MM.1S (cell line): Measurements from ENCODE around the gene MRRF.

Experiments
- DNase-seq: peaks from one replicate; pipeline ENCODE4 v3.0.0-alpha.2; 2015
- H2AFZ ChIP-seq: fragments of 300-600 bp; sonication (generic); 2 replicates; pipeline ENCODE4 v1.6.0; 2016; ENCODE audit warnings: antibody characterized with exemption, low read length
- H3F3A ChIP-seq: fragments of 300-600 bp; sonication (generic); 2 replicates; pipeline ENCODE4 v1.6.1; 2016; ENCODE audit warnings: mild to moderate bottlenecking, antibody characterized with exemption, low read length, moderate library complexity, mixed read lengths; ENCODE audit not compliant: insufficient read depth
- H3K27ac ChIP-seq: fragments of 300-600 bp; sonication (generic); 2 replicates; pipeline ENCODE4 v1.5.1; 2016; ENCODE audit warnings: mild to moderate bottlenecking, low read length
- H3K27me3 ChIP-seq: fragments of 300-600 bp; sonication (generic); replicated peaks from 2 replicates; pipeline ENCODE4 v1.6.0; 2016; ENCODE audit warnings: low read length; ENCODE audit not compliant: insufficient read depth
- H3K36me3 ChIP-seq: fragments of 300-600 bp; sonication (generic); replicated peaks from 2 replicates; pipeline ENCODE4 v1.6.1; 2016; ENCODE audit warnings: mild to moderate bottlenecking, low read length, mixed read lengths; ENCODE audit not compliant: insufficient read depth
- H3K4me1 ChIP-seq: fragments of 300-600 bp; sonication (generic); 2 replicates; pipeline ENCODE4 v1.6.1; 2016; ENCODE audit warnings: low read length, mixed read lengths
- H3K4me2 ChIP-seq: fragments of 300-600 bp; sonication (generic); 2 replicates; pipeline ENCODE4 v1.6.0; 2016; ENCODE audit warnings: low read depth, low read length
- H3K4me3 ChIP-seq: fragments of 300-600 bp; sonication (generic); 2 replicates; pipeline ENCODE4 v1.5.1; 2016; ENCODE audit warnings: low read length, mixed read lengths
- H3K79me2 ChIP-seq: fragments of 300-600 bp; sonication (generic); 2 replicates; pipeline ENCODE4 v1.6.1; 2016; ENCODE audit warnings: mixed run types, low read length, mixed read lengths
- H3K9ac ChIP-seq: fragments of 300-600 bp; sonication (generic); 2 replicates; pipeline ENCODE4 v1.6.1; 2016; ENCODE audit warnings: low read length, mixed read lengths
- H3K9me2 ChIP-seq: fragments of 300-600 bp; sonication (generic); replicated peaks from 2 replicates; pipeline ENCODE4 v1.6.1; 2016; ENCODE audit warnings: mild to moderate bottlenecking, low read length, mixed read lengths; ENCODE audit not compliant: insufficient read depth
- H3K9me3 ChIP-seq: fragments of 300-600 bp; sonication (generic); replicated peaks from 2 replicates; pipeline ENCODE4 v1.6.1; 2016; ENCODE audit warnings: mild to moderate bottlenecking, low read length, mixed read lengths; ENCODE audit not compliant: insufficient read depth
- H4K20me1 ChIP-seq: fragments of 300-600 bp; sonication (generic); 2 replicates; pipeline ENCODE4 v1.6.1; 2016; ENCODE audit warnings: mild to moderate bottlenecking, low read length, moderate library complexity, mixed read lengths; ENCODE audit not compliant: insufficient read depth
- CTCF ChIP-seq: fragments of 300-600 bp; sonication (generic); IDR thresholded peaks from 2 replicates; pipeline ENCODE4 v1.5.1; 2016; ENCODE audit warnings: antibody characterized with exemption, low read length, mixed read lengths
- EZH2 ChIP-seq: fragments of 300-600 bp; sonication (generic); optimal IDR thresholded peaks from 2 replicates; pipeline ENCODE3; 2017; ENCODE audit warnings: low read depth, mild to moderate bottlenecking, antibody characterized with exemption, low read length, mixed read lengths
- EZH2phosphoT487 ChIP-seq: fragments of 300-600 bp; sonication (generic); IDR thresholded peaks from 2 replicates; pipeline ENCODE4 v1.6.1; 2018; ENCODE audit warnings: antibody characterized with exemption, low read length

Gene MRRF

GRCh38 chr9:122368642-122369041 lies 104.0 kb downstream of the MRRF start:
- Histone ChIP-seq H3K9me2 (no peaks in the 10 kb centered on the region), H3K9ac (no peak overlapping the region), H3F3A (peaks cover 7% of the 10 kb centered on the region), H4K20me1 (no peaks in the 10 kb centered on the region), H3K79me2 (no peaks in the 10 kb centered on the region), H3K27me3 (peaks cover 6% of the 10 kb centered on the region), H3K36me3 (no peaks in the 10 kb centered on the region), H3K4me2 (no peak overlapping the region), H2AFZ (no peak overlapping the region), H3K4me3 (no peak overlapping the region), H3K4me1 (peaks cover 23% of the 10 kb centered on the region; the same call in 1 of the 2 replicates), H3K27ac (no peak overlapping the region), H3K9me3 (no peaks in the 10 kb centered on the region)
- TF ChIP-seq EZH2phosphoT487, result no peak
- no peak for TF ChIP-seq CTCF
- no peak for TF ChIP-seq EZH2
- DNase-seq, result no peak

GRCh38 chr9:122370303-122370702 lies 105.6 kb downstream of the MRRF start:
- Histone ChIP-seq H2AFZ (peak overlapping the region; percentile 75), H3K27ac (no peak overlapping the region), H4K20me1 (no peaks in the 10 kb centered on the region), H3F3A (peaks cover 7% of the 10 kb centered on the region), H3K9me2 (no peaks in the 10 kb centered on the region), H3K79me2 (no peaks in the 10 kb centered on the region), H3K4me1 (peaks cover 23% of the 10 kb centered on the region; the same call in 1 of the 2 replicates), H3K27me3 (peaks cover 6% of the 10 kb centered on the region), H3K36me3 (no peaks in the 10 kb centered on the region), H3K4me3 (peak overlapping the region; percentile 66), H3K9me3 (no peaks in the 10 kb centered on the region), H3K4me2 (peak overlapping the region; percentile 99), H3K9ac (peak overlapping the region; percentile 12; the same call in 1 of the 2 replicates)
- DNase-seq, result peak; percentile 15
- TF ChIP-seq CTCF, result no peak
- TF ChIP-seq EZH2, result no peak
- no peak for TF ChIP-seq EZH2phosphoT487

- Histone ChIP-seq H4K20me1 (no peaks in the 10 kb centered on the region), H3F3A (peaks cover 7% of the 10 kb centered on the region), H3K36me3 (no peaks in the 10 kb centered on the region), H3K27ac (no peak within 1 kb of the TSS), H2AFZ (peak within 1 kb of the TSS; percentile 95), H3K79me2 (no peaks in the 10 kb centered on the region), H3K4me3 (peak within 1 kb of the TSS; percentile 66), H3K9me2 (no peaks in the 10 kb centered on the region), H3K9ac (peak within 1 kb of the TSS; percentile 36; the same call in 1 of the 2 replicates), H3K4me2 (peak within 1 kb of the TSS; percentile 99), H3K4me1 (peaks cover 23% of the 10 kb centered on the region; the same call in 1 of the 2 replicates), H3K9me3 (no peaks in the 10 kb centered on the region), H3K27me3 (peaks cover 6% of the 10 kb centered on the region)
- TF ChIP-seq CTCF (no peak), EZH2phosphoT487 (no peak), EZH2 (no peak)
- peak; percentile 56 for DNase-seq
Measured at GRCh38 chr9:122370869-122371755, 106.4 kb downstream of the MRRF start, which contains the start of gene PTGS1. Gene PTGS1 (plus strand): TSS chr9:122371024. CDS start chr9:122371085, 61 bp downstream.
